Pancreas (tissue), 10 donors: ENCODE results near the gene GPR108. TPM values are rescaled to one million over a fixed set of nuclear protein-coding genes. Genes with fewer than 3 reads are reported as not detected.

Experiments
- ATAC-seq, 4 donors: fragments of 200-7000 bp; cut with Tn5 transposase; one replicate each; pipeline versions ENCODE4 v1.8.0 to v1.9.1; 2020; ENCODE audit warnings: mild to moderate bottlenecking in 4 of 4, moderate library complexity in 4 of 4
- DNase-seq, 6 donors: peaks; one replicate each; pipeline ENCODE4 v3.0.0-alpha.2; 2020
- FAIRE-seq: peaks from 2 replicates; lab custom pipeline; 2012; peaks lifted over from hg19 to GRCh38; lab: Jason Lieb, UNC
- H3K27ac ChIP-seq, 4 donors: fragments of 200-600 bp; sonication (generic); 1 replicate in 3 of 4; 2 replicates in 1 of 4; pipeline versions ENCODE4 v1.5.0 to v1.8.0; 2020
- H3K27me3 ChIP-seq, 4 donors: fragments of 200-600 bp; one replicate each; pipeline ENCODE4 v1.8.0; 2021
- H3K36me3 ChIP-seq, 3 donors: fragments of 200-600 bp; sonication (generic) in 1 of 3; one replicate each; pipeline versions ENCODE4 v1.5.0 to v1.8.0; 2020 to 2021
- H3K4me1 ChIP-seq, 3 donors: fragments of 200-600 bp; one replicate each; pipeline ENCODE4 v1.8.0; 2021
- H3K4me3 ChIP-seq, 4 donors: fragments of 200-600 bp; sonication (generic) in 2 of 4; one replicate each; pipeline versions ENCODE4 v1.5.0 to v1.8.0; 2020 to 2021
- H3K9me3 ChIP-seq, 4 donors: fragments of 200-600 bp; one replicate each; pipeline ENCODE4 v1.8.0; 2021
- whole genome bisulfite sequencing, 2 donors: extraction: QIAGEN DNeasy Blood & Tissue Kit; methylation state at CpG; one replicate each; pipeline ENCODE4 v1.1.7; 2013; 5-methylcytosine and 5-hydroxymethylcytosine counted together
- intact Hi-C, 3 donors: fragments of 100-400 bp; cut with DNase I; formaldehyde crosslinking; loops; one replicate each; pipeline versions ENCODE4 v1.11.1 to v1.14.2; 2022
- polyA plus RNA-seq, 2 donors: library from polyadenylated mRNA; stranded (reverse); fragments of 200-250 nt; gene quantifications; one replicate each; pipeline ENCODE4 v1.2.3, GENCODE V29; 2013
- total RNA-seq, 6 donors: library from RNA; stranded (reverse); fragmentation: NEBNext Ultra II Directional in 4 of 6; extraction: Animal tissue kit (Norgen Biotek cat#: 25700) in 4 of 6; gene quantifications; one replicate each; pipeline versions ENCODE4 v1.2.1 to v1.2.4, GENCODE V29; 2021 to 2023
- TF ChIP-seq, protein P1 (sequence below), 4 donors: fragments of 200-600 bp; sonication (generic) in 3 of 4; IDR thresholded peaks; one replicate each; pipeline versions ENCODE4 v1.5.0 to v1.8.0; 2021; ENCODE audit warnings: antibody characterized with exemption in 4 of 4
- donor health status: healthy with polysubstance abuse.
- donor health status: DM: no; HTN: no; CAD: no; lungs with moderate emphysema.
- donor health status: DM: no; HTN: no; CAD: no.
- donor health status: control.
- donor health status: control.
- donor health status: Bipolar disorder and iron deficiency.
- donor health status: DM: yes; HTN: yes; CAD: no.
- donor health status: DM: no; HTN: no; CAD: no.
- donor health status: DM: no; HTN: no; CAD: no.
- donor health status: DM: yes; HTN: yes; CAD: no.

The GPR108 gene
- total and polyA plus RNA-seq, 8 donors = 46.1 to 154 (median 54.0) TPM

DNA sequence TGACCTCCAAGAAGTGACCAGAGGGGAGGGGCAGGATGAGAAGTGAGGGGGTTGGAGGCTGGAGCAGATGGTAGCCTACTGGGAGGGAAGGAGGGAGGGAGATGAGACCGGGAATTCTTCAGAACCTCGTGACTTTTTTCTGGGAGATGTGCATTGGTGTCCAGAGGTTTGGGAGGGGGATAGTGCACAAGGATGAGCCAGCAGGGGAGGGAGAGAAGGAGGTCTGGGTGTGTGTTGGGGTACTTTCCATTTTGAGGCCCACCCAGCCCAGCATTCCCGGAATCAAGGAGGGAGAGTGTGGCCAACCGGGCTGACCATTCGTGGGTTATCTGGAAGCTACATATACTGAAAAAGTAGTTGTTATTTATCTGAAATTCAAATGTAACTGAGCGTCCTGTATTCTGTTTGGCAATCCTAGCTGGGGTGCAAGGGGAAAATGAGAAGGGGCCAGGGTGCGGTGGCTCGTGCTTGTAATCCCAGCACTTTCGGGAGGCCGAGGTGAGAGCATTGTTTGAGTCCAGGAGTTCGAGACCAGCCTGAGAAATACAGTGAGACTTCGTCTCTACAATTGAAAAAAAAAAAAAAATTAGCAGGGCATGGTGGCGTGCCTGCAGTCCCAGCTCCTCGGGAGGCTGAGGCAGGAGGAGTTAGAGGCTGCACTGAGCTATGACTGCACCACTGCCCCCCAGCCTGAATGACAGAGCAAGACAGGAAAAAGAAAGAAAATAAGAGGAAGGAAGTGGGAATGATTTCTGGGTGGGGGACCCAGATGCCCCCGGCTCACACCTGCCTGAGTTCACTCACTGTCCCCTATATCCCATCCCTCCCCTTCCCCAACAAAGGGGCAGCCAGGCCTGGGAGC, 12.5 kb downstream of the GPR108 start:
- FAIRE-seq = no peak
- intact Hi-C loops = no loop called here
- TF ChIP-seq, protein P1, sequence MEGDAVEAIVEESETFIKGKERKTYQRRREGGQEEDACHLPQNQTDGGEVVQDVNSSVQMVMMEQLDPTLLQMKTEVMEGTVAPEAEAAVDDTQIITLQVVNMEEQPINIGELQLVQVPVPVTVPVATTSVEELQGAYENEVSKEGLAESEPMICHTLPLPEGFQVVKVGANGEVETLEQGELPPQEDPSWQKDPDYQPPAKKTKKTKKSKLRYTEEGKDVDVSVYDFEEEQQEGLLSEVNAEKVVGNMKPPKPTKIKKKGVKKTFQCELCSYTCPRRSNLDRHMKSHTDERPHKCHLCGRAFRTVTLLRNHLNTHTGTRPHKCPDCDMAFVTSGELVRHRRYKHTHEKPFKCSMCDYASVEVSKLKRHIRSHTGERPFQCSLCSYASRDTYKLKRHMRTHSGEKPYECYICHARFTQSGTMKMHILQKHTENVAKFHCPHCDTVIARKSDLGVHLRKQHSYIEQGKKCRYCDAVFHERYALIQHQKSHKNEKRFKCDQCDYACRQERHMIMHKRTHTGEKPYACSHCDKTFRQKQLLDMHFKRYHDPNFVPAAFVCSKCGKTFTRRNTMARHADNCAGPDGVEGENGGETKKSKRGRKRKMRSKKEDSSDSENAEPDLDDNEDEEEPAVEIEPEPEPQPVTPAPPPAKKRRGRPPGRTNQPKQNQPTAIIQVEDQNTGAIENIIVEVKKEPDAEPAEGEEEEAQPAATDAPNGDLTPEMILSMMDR (IDR thresholded peaks at IDR 0.05) = no peak
- Histone ChIP-seq H3K4me3 (peak overlapping the region in 1 of 4 donors; percentile 4), H3K9me3 (no peaks in the 10 kb centered on the region), H3K36me3 (no peaks in the 10 kb centered on the region), H3K4me1 (peaks cover 7 to 65% (median 39%) of the 10 kb centered on the region in 3 donors), H3K27me3 (no peaks in the 10 kb centered on the region), H3K27ac (peak overlapping the region; percentile 18 to 86 (median 73))
- DNase-seq = no peak
- ATAC-seq = peak in 1 of 4 donors; percentile 1
- 67% methylated on average over 15 of the region's 15 CpGs for WGBS, 2 donors

DNA sequence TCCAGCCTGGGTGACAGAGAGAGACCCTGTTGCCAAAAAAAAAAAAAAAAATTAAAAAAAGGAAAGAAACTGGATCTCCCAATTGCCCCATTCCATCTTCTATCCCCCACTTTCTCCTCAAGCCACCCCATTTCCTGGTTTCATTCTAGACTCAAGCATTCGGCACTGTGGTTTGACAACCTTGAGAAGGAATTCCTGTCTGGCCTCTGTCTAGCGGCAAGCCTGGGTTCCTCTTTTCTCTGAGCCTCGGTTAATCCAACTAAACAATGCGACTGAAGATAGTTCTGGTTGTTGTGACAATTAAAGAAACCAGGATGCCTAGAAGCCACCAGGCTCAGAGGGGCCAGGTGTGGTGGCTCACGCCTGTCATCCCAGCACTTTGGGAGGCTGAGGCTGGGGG, 13.6 kb downstream of the GPR108 start:
- TF ChIP-seq, protein P1 (IDR thresholded peaks at IDR 0.05) = no peak

GRCh38 chr19:6723108-6723618, 14.2 kb downstream of the GPR108 start:
- intact Hi-C loops = no loop called here

More for the DNA sequence above, 13.6 kb downstream of the GPR108 start:
- Histone ChIP-seq H3K27ac (peak overlapping the region; percentile 62 to 86 (median 78)), H3K9me3 (no peaks in the 10 kb centered on the region), H3K36me3 (no peaks in the 10 kb centered on the region), H3K4me3 (peak overlapping the region in 1 of 4 donors; percentile 17), H3K27me3 (no peaks in the 10 kb centered on the region), H3K4me1 (peaks cover 7 to 62% (median 39%) of the 10 kb centered on the region in 3 donors)
- 52 to 58% methylated on average over 5 of the region's 5 CpGs for WGBS, 2 donors
- FAIRE-seq (no peak), ATAC-seq (peak in 1 of 4 donors; percentile 12), DNase-seq (no peak)
- intact Hi-C loops = no loop called here

GRCh38 chr19:6721773-6722172, 15.6 kb downstream of the GPR108 start:
- DNase-seq (no peak), ATAC-seq (peak in 1 of 4 donors; percentile 6), FAIRE-seq (no peak)
- Histone ChIP-seq H3K4me1 (peaks cover 7 to 58% (median 39%) of the 10 kb centered on the region in 3 donors), H3K36me3 (no peaks in the 10 kb centered on the region), H3K4me3 (no peak overlapping the region), H3K27ac (peak overlapping the region in 3 of 4 donors; percentile 62 to 86 (median 82)), H3K9me3 (no peaks in the 10 kb centered on the region), H3K27me3 (no peaks in the 10 kb centered on the region)
- TF ChIP-seq, protein P1 (IDR thresholded peaks at IDR 0.05) = no peak
- WGBS, 2 donors = 63 to 65% methylated on average over 5 of the region's 5 CpGs
- intact Hi-C loops = no loop called here

More at GRCh38 chr19:6723108-6723618, 14.2 kb downstream of the GPR108 start:
- FAIRE-seq (no peak), ATAC-seq (peak; percentile 56 to 77 (median 73)), DNase-seq (peak in 5 of 6 donors; percentile 52 to 83 (median 74))
- peak overlapping the region in 1 of 4 donors; percentile 17 for H3K4me3 ChIP-seq
- no peaks in the 10 kb centered on the region for H3K27me3 ChIP-seq
- 12 to 15% methylated on average over 13 of the region's 13 CpGs for WGBS, 2 donors
- H3K4me1 ChIP-seq = peaks cover 7 to 58% (median 39%) of the 10 kb centered on the region in 3 donors
- no peaks in the 10 kb centered on the region for H3K9me3 ChIP-seq
- H3K36me3 ChIP-seq = no peaks in the 10 kb centered on the region
- TF ChIP-seq, protein P1 (IDR thresholded peaks at IDR 0.05) = no peak
- peak overlapping the region; percentile 62 to 86 (median 78) for H3K27ac ChIP-seq
